Measurements from ENCODE around the gene ZBTB8A. TPM values are rescaled to one million over a fixed set of nuclear protein-coding genes. Genes with fewer than 3 reads are reported as not detected.
"Not testable (repeated sequence)": the region's sequence is repeated elsewhere in the genome, so short reads cannot be mapped to it uniquely, and the experiment has no call there.

Gene ZBTB8A
- total RNA-seq, 2 donors from 2014 or later, result not detected

DNA sequence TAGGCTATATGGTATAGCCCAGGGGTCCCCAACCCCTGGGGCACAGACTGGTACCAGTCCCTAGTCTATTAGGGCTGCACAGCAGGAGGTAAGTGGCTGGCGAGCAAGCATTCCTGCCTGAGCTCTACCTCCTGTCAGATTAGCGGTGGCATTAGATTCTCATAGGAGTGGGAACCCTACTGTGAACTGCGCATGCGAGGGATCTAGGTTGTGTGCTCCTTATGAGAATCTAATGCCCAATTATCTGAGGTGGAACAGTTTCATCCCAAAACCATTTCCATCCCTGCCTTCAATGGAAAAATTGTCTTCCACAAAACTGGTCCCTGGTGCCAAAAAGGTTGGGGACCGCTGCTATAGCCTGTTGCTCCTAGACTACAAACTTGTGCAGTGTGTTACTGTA lies 22.8 kb upstream of the ZBTB8A start:
- H3K9me3 ChIP-seq (ENCODE audit: control insufficient read depth, low read length, poor library complexity, severe bottlenecking), result no peaks in the 10 kb centered on the region
- no peak for ATAC-seq
- no peaks in the 10 kb centered on the region for H3K36me3 Mint-ChIP-seq (ENCODE audit: low read depth)
- H3K27ac Mint-ChIP-seq, result no peak overlapping the region
- no peaks in the 10 kb centered on the region for H3K4me1 Mint-ChIP-seq
- no peak overlapping the region for H3K4me3 Mint-ChIP-seq
- DNase-seq, result no peak
- H3K27me3 Mint-ChIP-seq, result peaks cover 13% of the 10 kb centered on the region

DNA sequence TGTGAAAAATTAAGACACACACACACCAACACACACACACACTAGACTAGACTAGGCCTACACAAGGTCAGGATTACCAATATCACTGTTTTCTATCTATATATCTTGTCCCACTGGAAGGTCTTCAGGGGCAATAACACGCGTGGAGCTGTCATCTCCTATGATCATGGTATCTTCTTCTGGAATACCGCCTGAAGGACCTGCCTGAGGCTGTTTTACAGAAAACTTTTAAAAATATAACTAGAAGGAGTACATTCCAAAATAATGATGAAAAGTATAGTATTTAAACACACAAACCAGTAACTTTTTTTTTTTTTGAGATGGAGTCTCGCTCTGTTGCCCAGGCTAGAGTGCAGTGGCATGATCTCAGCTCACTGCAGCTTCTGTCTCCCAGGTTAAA lies 20.3 kb upstream of the ZBTB8A start:
- no peaks in the 10 kb centered on the region for H3K36me3 Mint-ChIP-seq (ENCODE audit: low read depth)
- no peak for ATAC-seq
- H3K4me3 Mint-ChIP-seq, result no peak overlapping the region

DNA sequence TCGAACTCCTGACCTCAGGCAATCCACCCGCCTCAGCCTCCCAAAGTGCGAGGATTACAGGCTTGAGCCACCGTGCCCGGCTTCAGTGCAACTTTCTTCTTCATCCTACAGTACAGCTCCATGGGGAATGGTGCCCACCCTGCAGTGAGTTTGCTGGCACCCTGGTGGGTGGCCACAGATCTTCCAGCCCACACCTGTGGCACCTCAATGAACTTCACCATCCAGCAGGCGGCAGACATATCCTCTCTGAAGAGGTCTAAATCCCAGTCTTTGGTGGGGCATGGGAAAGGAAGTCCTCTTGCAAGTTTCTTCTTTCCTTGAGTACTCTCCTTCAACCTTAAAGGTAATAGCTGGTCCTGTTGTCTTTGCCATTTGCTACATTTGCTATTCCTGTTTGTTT lies 18.1 kb upstream of the ZBTB8A start:
- ATAC-seq, result no peak
- Mint-ChIP-seq H3K27ac (no peak overlapping the region), H3K4me1 (peaks cover 3% of the 10 kb centered on the region)

More for the DNA sequence above, 20.3 kb upstream of the ZBTB8A start:
- no peaks in the 10 kb centered on the region for H3K9me3 ChIP-seq (ENCODE audit: control insufficient read depth, low read length, poor library complexity, severe bottlenecking)
- DNase-seq, result no peak
- Mint-ChIP-seq H3K4me1 (peaks cover 3% of the 10 kb centered on the region), H3K27ac (no peak overlapping the region), H3K27me3 (peaks cover 11% of the 10 kb centered on the region)

DNA sequence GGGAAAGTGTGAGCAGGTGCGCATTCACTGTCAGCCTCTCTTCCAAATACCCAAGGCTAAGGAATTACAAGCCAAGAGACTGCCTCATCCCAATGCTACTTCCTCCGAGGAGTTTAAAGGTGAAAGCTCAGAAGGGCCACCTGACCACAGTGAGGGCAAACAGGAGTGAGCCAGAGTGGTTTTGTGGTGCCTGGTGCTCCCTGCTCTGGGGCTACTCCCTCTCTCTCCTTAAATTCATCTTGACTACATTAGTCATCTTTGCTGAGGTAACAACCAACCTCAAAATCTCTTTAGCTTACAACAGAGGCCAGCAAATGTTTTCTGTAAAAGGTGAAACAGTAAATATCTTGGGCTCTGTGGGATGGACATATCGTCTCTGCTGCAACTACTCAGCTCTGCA lies 14.2 kb upstream of the ZBTB8A start:
- ATAC-seq (no peak), DNase-seq (no peak)
- Mint-ChIP-seq H3K4me3 (no peak overlapping the region), H3K27ac (no peak overlapping the region), H3K27me3 (peaks cover 18% of the 10 kb centered on the region), H3K4me1 (peaks cover 3% of the 10 kb centered on the region), H3K36me3 (ENCODE audit: low read depth) (no peaks in the 10 kb centered on the region)
- no peaks in the 10 kb centered on the region for H3K9me3 ChIP-seq (ENCODE audit: control insufficient read depth, low read length, poor library complexity, severe bottlenecking)

More for the DNA sequence above, 18.1 kb upstream of the ZBTB8A start:
- H3K9me3 ChIP-seq (ENCODE audit: control insufficient read depth, low read length, poor library complexity, severe bottlenecking), result no peaks in the 10 kb centered on the region
- peaks cover 15% of the 10 kb centered on the region for H3K27me3 Mint-ChIP-seq
- DNase-seq, result no peak
- peak overlapping the region; percentile 74 for H3K4me3 Mint-ChIP-seq
- H3K36me3 Mint-ChIP-seq (ENCODE audit: low read depth), result no peaks in the 10 kb centered on the region

DNA sequence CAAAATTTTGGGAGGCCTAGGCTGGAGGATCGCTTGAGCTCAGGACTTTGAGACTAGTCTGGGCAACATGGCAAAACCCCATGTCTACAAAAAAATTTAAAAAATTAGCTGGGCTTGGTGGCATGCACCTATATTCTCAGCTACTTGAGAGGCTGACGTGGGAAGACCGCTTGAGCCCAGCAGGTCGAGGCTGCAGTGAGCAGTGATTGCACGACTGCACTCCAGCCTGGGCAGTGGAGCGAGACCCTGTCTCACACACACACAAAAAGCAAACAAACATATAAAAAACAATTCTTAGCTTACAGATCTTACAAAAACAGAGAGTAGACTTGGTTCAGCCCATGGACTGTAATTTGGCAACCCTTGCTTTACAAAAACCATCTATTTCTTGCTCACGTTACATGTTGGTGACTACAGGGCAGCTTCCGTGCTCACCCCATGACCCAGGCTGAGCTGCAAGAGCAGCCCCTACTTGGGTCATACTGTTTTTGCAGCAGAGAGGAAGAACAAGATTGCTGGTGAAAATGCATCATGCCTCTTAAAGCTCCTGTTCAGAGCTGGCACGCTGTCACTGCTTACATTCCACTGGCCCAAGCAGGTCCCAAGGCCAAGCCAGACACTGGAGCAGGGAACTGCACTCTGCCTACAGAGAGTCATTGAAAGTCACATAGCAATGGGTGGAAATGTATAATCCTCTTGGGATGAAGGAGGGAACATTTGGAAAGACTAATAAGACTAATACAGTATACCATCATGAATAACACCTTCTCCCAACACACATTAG lies 13.4 kb upstream of the ZBTB8A start:
- ATAC-seq, result no peak
- Mint-ChIP-seq H3K4me3 (no peak overlapping the region), H3K27ac (no peak overlapping the region), H3K36me3 (ENCODE audit: low read depth) (no peaks in the 10 kb centered on the region), H3K4me1 (peaks cover 3% of the 10 kb centered on the region), H3K27me3 (peaks cover 18% of the 10 kb centered on the region)
- DNase-seq, result no peak
- no peaks in the 10 kb centered on the region for H3K9me3 ChIP-seq (ENCODE audit: control insufficient read depth, low read length, poor library complexity, severe bottlenecking)

DNA sequence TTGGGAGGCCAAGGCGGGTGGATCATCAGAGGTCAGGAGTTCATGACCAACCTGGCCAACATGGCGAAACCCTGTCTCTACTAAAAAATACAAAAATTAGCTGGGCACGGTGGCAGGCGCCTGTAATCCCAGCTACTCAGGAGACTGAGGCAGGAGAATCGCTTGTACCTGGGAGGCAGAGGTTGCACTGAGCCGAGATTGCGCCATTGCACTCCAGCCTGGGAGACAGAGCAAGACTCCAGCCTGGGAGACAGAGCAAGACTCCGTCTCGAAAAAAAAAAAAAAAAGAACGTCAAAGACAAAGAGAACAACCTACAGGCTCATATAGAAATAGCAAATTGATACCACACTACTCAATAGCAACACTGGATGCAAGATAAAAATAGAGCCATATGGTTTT lies 10.7 kb upstream of the ZBTB8A start:
- not testable (repeated sequence) for H3K4me3 Mint-ChIP-seq; H3K9me3 ChIP-seq (ENCODE audit: control insufficient read depth, low read length, poor library complexity, severe bottlenecking); H3K27ac Mint-ChIP-seq; DNase-seq; H3K4me1 Mint-ChIP-seq; H3K36me3 Mint-ChIP-seq (ENCODE audit: low read depth); H3K27me3 Mint-ChIP-seq; ATAC-seq

DNA sequence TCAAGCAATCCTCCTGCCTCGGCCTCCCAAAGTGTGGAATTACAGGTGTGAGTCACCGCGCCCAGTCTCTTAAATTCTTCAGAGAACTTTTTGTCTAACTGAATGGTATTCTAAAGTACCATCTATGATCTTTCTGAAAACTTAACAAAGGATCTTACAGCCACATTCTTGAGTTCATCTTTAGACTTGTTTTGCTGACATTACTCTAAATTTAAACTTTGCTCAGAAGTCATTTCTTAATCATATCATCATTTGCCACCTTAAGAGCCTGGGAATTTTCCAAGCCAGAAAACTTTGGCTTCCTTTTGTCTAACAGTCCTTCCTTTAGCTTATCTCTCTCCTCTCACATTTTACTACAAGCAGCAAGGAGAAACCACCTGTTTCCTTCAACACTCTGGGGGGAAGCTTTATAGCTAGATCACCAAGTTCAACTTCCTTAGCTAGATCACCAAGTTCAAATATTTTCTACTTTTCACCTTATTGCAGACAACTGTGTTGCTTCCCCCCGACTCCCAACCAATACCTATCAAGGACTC lies 5.4 kb upstream of the ZBTB8A start:
- Mint-ChIP-seq H3K4me3 (no peak overlapping the region), H3K27me3 (peaks cover 46% of the 10 kb centered on the region), H3K4me1 (peaks cover 14% of the 10 kb centered on the region), H3K36me3 (ENCODE audit: low read depth) (peaks cover 6% of the 10 kb centered on the region), H3K27ac (no peak overlapping the region)
- ATAC-seq (no peak), DNase-seq (no peak)
- no peaks in the 10 kb centered on the region for H3K9me3 ChIP-seq (ENCODE audit: control insufficient read depth, low read length, poor library complexity, severe bottlenecking)

DNA sequence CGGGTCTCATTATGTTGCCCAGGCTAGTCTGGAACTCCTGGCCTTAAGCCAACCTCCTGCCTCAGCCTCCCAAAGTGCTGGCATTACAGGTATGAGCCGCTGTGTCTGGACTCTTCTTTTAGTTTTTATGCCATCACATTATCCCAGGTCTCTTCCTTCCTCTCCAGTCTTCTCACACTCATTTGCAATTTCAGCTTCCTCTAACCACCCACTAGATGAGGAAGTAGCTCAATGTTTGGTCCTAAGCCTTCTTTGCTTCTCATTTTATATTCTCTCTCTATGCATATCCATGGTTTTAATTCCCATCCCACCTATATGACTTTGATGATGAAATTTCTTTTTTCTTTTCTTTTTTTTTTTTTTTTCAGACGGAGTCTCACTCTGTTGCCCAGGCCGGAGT lies 3.1 kb upstream of the ZBTB8A start:
- Mint-ChIP-seq H3K4me3 (no peak overlapping the region), H3K27ac (no peak overlapping the region), H3K36me3 (ENCODE audit: low read depth) (peaks cover 6% of the 10 kb centered on the region), H3K27me3 (peaks cover 64% of the 10 kb centered on the region), H3K4me1 (peaks cover 20% of the 10 kb centered on the region)
- ATAC-seq, result no peak
- no peaks in the 10 kb centered on the region for H3K9me3 ChIP-seq (ENCODE audit: control insufficient read depth, low read length, poor library complexity, severe bottlenecking)
- no peak for DNase-seq

DNA sequence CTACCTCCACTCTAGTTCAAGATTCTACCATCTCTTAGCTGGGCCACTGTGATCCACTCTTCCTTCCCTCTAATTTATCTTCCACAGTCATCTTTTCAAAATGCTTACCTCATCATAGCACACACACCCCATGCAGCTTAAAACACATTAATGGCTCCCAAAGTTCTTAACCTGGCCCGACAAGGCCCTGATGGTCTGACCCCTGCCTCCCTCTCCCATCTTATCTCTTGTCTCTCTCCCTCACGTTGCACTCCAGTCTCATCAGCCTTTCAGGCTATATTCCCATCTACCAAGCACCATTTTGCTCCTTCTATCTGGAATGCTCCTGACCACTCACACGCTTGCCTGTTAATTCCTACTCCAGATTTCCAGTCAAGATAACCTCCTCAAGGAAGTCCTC lies 2.5 kb upstream of the ZBTB8A start:
- Mint-ChIP-seq H3K27ac (no peak overlapping the region), H3K36me3 (ENCODE audit: low read depth) (peaks cover 8% of the 10 kb centered on the region), H3K27me3 (peaks cover 71% of the 10 kb centered on the region)

DNA sequence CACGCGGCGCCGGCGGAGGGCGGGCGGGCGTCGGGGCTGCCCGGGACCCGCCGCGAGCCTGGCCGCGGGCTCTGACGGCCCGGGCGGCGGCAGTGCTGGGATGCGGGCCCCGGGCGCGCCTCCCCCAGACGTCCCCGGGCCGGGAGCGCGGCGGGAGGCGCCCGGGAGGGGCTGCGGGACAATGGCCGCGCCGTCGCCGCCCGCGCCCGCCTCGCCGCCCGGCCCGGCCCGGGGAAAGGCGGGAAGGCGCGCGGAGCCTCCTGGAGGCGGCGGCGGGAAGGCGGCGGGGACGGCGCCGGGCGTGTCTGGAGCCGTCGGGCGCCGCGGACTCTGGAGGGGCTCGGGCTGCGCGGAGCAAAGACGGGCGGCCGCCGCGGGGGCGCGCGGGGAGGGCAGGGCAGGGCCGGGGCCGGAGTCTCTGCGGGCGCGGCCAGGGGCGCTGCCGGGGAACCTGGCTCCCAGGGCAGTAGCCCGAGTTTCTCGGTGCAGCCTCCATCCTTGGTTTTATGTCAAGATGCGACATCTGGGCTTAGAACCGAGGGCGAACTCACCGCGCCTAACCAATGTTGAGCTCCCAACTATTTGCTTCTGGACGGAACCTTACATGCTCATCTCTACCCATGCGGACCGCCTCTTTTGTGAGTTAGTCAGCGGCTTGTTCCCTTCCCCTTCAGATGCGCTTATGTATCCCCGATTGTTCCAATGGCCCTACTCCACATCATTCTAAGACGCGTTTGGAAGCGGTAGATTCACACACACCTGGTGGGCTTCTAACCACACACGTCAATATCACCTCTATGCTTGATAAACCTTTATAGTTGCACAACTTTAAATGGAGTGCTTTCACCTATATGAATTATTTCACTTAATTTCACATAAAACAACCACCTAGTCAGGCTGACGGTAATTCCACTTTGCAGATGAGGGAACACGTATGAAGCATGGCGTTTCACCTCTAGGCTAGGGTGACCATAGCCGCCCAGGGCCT lies 651 bp downstream of the ZBTB8A start:
- DNase-seq (peak in 1 of 3 donors; percentile 9), ATAC-seq (peak; percentile 39)
- no peaks in the 10 kb centered on the region for H3K9me3 ChIP-seq (ENCODE audit: control insufficient read depth, low read length, poor library complexity, severe bottlenecking)
- H3K4me3 Mint-ChIP-seq, result peak overlapping the region; percentile 93
- peaks cover 20% of the 10 kb centered on the region for H3K4me1 Mint-ChIP-seq
- no peak overlapping the region for H3K27ac Mint-ChIP-seq
- peaks cover 8% of the 10 kb centered on the region for H3K36me3 Mint-ChIP-seq (ENCODE audit: low read depth)
- peaks cover 70% of the 10 kb centered on the region for H3K27me3 Mint-ChIP-seq

More for the DNA sequence above, 2.5 kb upstream of the ZBTB8A start:
- DNase-seq, result no peak
- no peaks in the 10 kb centered on the region for H3K9me3 ChIP-seq (ENCODE audit: control insufficient read depth, low read length, poor library complexity, severe bottlenecking)
- peaks cover 20% of the 10 kb centered on the region for H3K4me1 Mint-ChIP-seq
- H3K4me3 Mint-ChIP-seq, result no peak overlapping the region
- ATAC-seq, result no peak

DNA sequence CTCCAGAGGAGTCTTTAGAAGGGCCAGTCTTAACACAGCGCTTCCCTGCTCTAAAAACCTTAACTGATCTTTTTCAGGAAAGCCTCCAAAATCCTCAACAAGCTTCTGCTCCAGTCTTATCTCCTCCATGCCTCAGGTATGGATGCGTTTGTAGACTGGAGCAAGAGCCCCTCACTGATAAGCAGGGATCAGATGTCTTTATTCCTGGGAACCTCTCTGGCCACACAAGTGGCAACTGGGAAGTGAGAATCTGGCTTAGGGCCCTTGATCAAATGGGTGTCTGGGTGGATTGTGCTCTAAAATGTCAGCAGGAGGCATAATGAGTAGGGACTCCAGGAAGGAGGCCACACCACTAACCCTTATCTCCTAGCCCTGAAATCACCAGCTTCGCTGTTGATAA lies 1.4 kb downstream of the ZBTB8A start:
- H3K27me3 Mint-ChIP-seq, result peaks cover 66% of the 10 kb centered on the region
- H3K4me1 Mint-ChIP-seq, result peaks cover 20% of the 10 kb centered on the region
- no peaks in the 10 kb centered on the region for H3K9me3 ChIP-seq (ENCODE audit: control insufficient read depth, low read length, poor library complexity, severe bottlenecking)
- H3K4me3 Mint-ChIP-seq, result peak overlapping the region; percentile 93
- ATAC-seq, result no peak
- H3K36me3 Mint-ChIP-seq (ENCODE audit: low read depth), result peaks cover 10% of the 10 kb centered on the region
- no peak overlapping the region for H3K27ac Mint-ChIP-seq
- no peak for DNase-seq

DNA sequence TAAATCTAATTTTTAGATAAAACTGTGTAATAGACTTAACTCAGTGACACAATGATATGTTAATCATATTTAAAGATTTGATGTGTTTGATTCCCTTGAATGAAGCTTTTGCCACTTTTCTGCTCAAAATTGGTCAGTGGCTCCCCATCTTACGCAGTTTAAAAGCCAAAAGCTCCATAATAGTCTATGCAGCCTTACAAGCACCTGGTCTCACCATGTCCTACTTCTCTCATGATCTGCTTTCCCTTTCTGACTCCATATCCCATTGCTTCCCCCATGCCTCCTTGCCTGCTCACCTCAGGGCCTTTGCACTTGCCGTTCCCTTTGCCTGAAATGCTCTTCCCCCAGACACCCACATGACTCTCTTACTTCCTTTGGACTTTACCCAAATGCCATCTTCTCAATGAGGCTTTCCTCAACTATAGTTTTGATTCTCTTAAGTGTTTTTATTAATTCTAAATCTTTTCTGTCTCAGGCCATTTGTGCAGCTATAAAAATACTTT lies 1.9 kb downstream of the ZBTB8A start:
- no peak for ATAC-seq
- Mint-ChIP-seq H3K4me3 (no peak overlapping the region), H3K27me3 (peaks cover 66% of the 10 kb centered on the region), H3K27ac (no peak overlapping the region), H3K4me1 (peaks cover 17% of the 10 kb centered on the region), H3K36me3 (ENCODE audit: low read depth) (peaks cover 12% of the 10 kb centered on the region)
- H3K9me3 ChIP-seq (ENCODE audit: control insufficient read depth, low read length, poor library complexity, severe bottlenecking), result no peaks in the 10 kb centered on the region
- DNase-seq, result no peak

DNA sequence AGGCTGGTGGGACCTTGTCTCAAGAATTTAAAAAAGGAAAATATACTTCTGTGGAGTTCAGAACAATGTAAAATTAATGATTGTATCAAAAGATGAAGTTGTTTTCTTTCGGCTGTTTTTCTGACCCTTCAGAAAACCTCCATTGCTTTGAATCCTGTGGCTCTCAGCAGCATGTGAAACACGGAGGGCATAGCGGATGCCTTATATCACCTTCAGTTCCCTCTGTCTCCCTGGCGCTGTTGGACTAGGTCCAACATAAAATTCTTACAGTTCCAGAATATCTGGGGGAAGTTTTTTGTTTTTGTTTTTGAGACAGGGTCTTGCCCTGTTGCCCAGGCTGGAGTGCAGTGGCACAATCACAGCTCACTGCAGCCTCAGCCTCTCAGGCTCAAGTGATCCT lies 7.4 kb downstream of the ZBTB8A start:
- DNase-seq (no peak), ATAC-seq (no peak)
- no peaks in the 10 kb centered on the region for H3K9me3 ChIP-seq (ENCODE audit: control insufficient read depth, low read length, poor library complexity, severe bottlenecking)
- no peak overlapping the region for H3K4me3 Mint-ChIP-seq
- H3K27me3 Mint-ChIP-seq, result peaks cover 27% of the 10 kb centered on the region
- H3K4me1 Mint-ChIP-seq, result peaks cover 4% of the 10 kb centered on the region
- peaks cover 5% of the 10 kb centered on the region for H3K36me3 Mint-ChIP-seq (ENCODE audit: low read depth)
- H3K27ac Mint-ChIP-seq, result no peak overlapping the region

Measured in T-helper 17 cell (primary cell).